ENCODE measurements around the gene SPACA9.
A peak's percentile ranks its signal among the peaks of the same experiment; 100 is the strongest.

The SPACA9 gene

GRCh38 chr9:132863096-132863495 lies 15.6 kb upstream of the SPACA9 start:
- DNase-seq (ENCODE audit: low spot score) = no peak

- no peak for DNase-seq (ENCODE audit: low spot score)
Observed at GRCh38 chr9:132864277-132864676, 14.4 kb upstream of the SPACA9 start.

- no peak for DNase-seq (ENCODE audit: low spot score)
Observed at GRCh38 chr9:132864691-132865090, 14.0 kb upstream of the SPACA9 start.

GRCh38 chr9:132866898-132867297 lies 11.8 kb upstream of the SPACA9 start:
- no peak for DNase-seq (ENCODE audit: low spot score)

GRCh38 chr9:132869266-132869665 lies 9.4 kb upstream of the SPACA9 start:
- DNase-seq (ENCODE audit: low spot score) = no peak

GRCh38 chr9:132873403-132873802 lies 5.3 kb upstream of the SPACA9 start:
- DNase-seq (ENCODE audit: low spot score) = no peak

- no peak for DNase-seq (ENCODE audit: low spot score)
Observed at GRCh38 chr9:132875159-132875558, 3.5 kb upstream of the SPACA9 start.

GRCh38 chr9:132876849-132877248 lies 1.8 kb upstream of the SPACA9 start:
- no peak for DNase-seq (ENCODE audit: low spot score)

- DNase-seq (ENCODE audit: low spot score) = no peak
Observed at GRCh38 chr9:132877458-132877823, 1.3 kb upstream of the SPACA9 start.

- peak; percentile 54 for DNase-seq (ENCODE audit: low spot score)
Observed at GRCh38 chr9:132877824-132878694, 639 bp upstream of the SPACA9 start, which contains the start of gene AK8. Gene AK8, minus strand, starts transcription at chr9:132878284. Its CDS starts 29 bp downstream, at chr9:132878255.

- DNase-seq (ENCODE audit: low spot score) = no peak
Observed at GRCh38 chr9:132879457-132880323, 992 bp downstream of the SPACA9 start.

GRCh38 chr9:132880324-132880661 lies 1.6 kb downstream of the SPACA9 start:
- DNase-seq (ENCODE audit: low spot score) = no peak

GRCh38 chr9:132881826-132882225 lies 3.1 kb downstream of the SPACA9 start:
- DNase-seq (ENCODE audit: low spot score) = no peak

GRCh38 chr9:132882616-132883015 lies 3.9 kb downstream of the SPACA9 start:
- DNase-seq (ENCODE audit: low spot score) = no peak

GRCh38 chr9:132883349-132884294 lies 4.9 kb downstream of the SPACA9 start:
- no peak for DNase-seq (ENCODE audit: low spot score)

- DNase-seq (ENCODE audit: low spot score) = no peak
Observed at GRCh38 chr9:132885720-132886333, 7.1 kb downstream of the SPACA9 start.

- DNase-seq (ENCODE audit: low spot score) = no peak
Observed at GRCh38 chr9:132886334-132886725, 7.6 kb downstream of the SPACA9 start.

- DNase-seq (ENCODE audit: low spot score) = no peak
Observed at GRCh38 chr9:132887181-132888120, 8.8 kb downstream of the SPACA9 start.

- DNase-seq (ENCODE audit: low spot score) = no peak
Observed at GRCh38 chr9:132888151-132888550, 9.5 kb downstream of the SPACA9 start.

GRCh38 chr9:132892400-132892799 lies 13.7 kb downstream of the SPACA9 start:
- no peak for DNase-seq (ENCODE audit: low spot score)
